ENCODE data around the gene OR2M4. TPM values are rescaled to one million over a fixed set of nuclear protein-coding genes. Genes with fewer than 3 reads are reported as not detected.
"Not testable (repeated sequence)": the region's sequence is repeated elsewhere in the genome, so short reads cannot be mapped to it uniquely, and the experiment has no call there.

OR2M4 gene, protein sequence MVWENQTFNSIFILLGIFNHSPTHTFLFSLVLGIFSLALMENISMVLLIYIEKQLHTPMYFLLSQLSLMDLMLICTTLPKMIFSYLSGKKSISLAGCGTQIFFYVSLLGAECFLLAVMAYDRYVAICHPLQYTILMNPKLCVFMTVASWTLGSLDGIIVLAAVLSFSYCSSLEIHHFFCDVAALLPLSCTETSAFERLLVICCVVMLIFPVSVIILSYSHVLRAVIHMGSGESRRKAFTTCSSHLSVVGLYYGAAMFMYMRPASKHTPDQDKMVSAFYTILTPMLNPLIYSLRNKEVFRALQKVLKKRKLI
- total RNA-seq, result not detected in 2 replicates

DNA sequence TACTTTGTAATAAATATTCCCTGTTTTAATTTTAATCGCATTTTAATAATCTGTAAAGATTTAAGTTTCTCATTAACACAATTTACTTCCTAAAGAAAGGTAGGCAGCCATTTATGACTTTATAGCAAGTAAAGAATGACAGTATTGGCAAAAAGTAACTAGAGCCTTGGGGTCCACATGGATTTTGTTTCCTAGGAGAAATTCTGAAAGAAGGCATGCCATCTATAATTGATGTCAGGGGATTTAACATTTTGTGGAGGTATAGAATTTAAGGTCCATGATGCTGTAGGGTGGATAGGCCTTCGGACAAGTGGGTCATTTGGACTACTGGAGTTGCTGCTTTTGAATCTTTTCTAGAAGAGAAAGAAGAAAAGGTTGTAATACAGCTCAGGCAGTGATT is at the start of gene OR2M4:
Gene OR2M4, plus strand, starts transcription at position 301 of the 400 bp plus-strand sequence. CDS start 7,512 bp downstream, outside the sequence.
- Mint-ChIP-seq H3K27me3 (ENCODE audit: insufficient read depth) (no peaks in the 10 kb centered on the region), H3K36me3 (ENCODE audit: low read depth) (no peaks in the 10 kb centered on the region), H3K4me1 (ENCODE audit: low read depth) (no peaks in the 10 kb centered on the region), H3K9me3 (no peaks in the 10 kb centered on the region), H3K27ac (no peak within 1 kb of the TSS), H3K4me3 (no peak within 1 kb of the TSS)
- no peak for DNase-seq (ENCODE audit: low spot score)
- intact Hi-C loops (cut with micrococcal nuclease), result no loop called here

DNA sequence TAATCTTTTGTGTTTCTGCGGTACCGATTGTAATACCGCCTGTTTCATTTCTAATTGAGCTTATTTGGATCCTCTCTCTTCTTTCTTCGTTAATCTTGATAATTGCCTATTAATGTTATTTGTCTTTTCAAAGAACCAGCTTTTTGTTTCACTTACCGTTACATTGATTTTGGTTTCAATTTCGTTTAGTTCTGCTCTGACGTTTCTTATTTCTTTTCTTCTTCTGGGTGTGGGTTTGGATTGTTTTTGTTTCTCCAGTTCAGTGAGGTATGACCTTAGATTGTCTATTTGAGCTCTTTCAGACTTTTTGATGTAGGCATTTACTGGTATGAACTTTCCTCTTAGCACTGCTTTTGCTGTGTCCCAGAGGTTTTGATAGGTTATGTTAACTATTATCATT is 47.2 kb upstream of the OR2M4 start:
- DNase-seq (ENCODE audit: low spot score), result no peak
- Mint-ChIP-seq H3K4me1 (ENCODE audit: low read depth) (no peaks in the 10 kb centered on the region), H3K27me3 (ENCODE audit: insufficient read depth) (no peaks in the 10 kb centered on the region), H3K36me3 (ENCODE audit: low read depth) (no peaks in the 10 kb centered on the region), H3K4me3 (no peak overlapping the region), H3K27ac (no peak overlapping the region), H3K9me3 (peaks cover 4% of the 10 kb centered on the region)
- intact Hi-C loops (cut with micrococcal nuclease), result no loop called here

- no peak for DNase-seq (ENCODE audit: low spot score)
- H3K4me3 Mint-ChIP-seq, result no peak overlapping the region
- H3K9me3 Mint-ChIP-seq, result peaks cover 9% of the 10 kb centered on the region
- no peaks in the 10 kb centered on the region for H3K4me1 Mint-ChIP-seq (ENCODE audit: low read depth)
- no peak overlapping the region for H3K27ac Mint-ChIP-seq
- intact Hi-C loops (cut with micrococcal nuclease), result no loop called here
- no peaks in the 10 kb centered on the region for H3K36me3 Mint-ChIP-seq (ENCODE audit: low read depth)
- H3K27me3 Mint-ChIP-seq (ENCODE audit: insufficient read depth), result no peaks in the 10 kb centered on the region
Measured at GRCh38 chr1:248187363-248187762, 43.9 kb upstream of the OR2M4 start.

GRCh38 chr1:248189026-248189425 is 42.2 kb upstream of the OR2M4 start:
- no peaks in the 10 kb centered on the region for H3K36me3 Mint-ChIP-seq (ENCODE audit: low read depth)
- DNase-seq (ENCODE audit: low spot score), result no peak
- peaks cover 11% of the 10 kb centered on the region for H3K9me3 Mint-ChIP-seq
- no peaks in the 10 kb centered on the region for H3K27me3 Mint-ChIP-seq (ENCODE audit: insufficient read depth)
- intact Hi-C loops (cut with micrococcal nuclease), result no loop called here
- no peak overlapping the region for H3K4me3 Mint-ChIP-seq
- no peaks in the 10 kb centered on the region for H3K4me1 Mint-ChIP-seq (ENCODE audit: low read depth)
- H3K27ac Mint-ChIP-seq, result no peak overlapping the region

DNA sequence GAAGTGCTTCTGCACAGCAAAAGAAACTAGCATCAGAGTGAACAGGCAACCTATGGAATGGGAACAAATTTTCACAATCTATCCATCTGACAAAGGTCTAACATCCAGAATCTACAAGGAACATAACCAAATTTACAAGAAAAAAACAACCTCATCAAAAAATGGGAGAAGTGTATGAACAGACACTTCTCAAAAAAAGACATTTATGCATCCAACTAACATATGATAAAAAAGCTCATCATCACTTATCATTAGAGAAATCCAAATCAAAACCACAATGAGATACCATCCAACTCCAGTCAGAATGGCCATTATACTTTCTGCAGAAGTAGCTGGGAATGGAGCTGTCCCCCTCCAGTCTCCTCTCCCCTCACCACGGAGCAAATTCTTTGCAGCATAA is 37.1 kb upstream of the OR2M4 start:
- intact Hi-C loops (cut with micrococcal nuclease), result no loop called here

GRCh38 chr1:248196965-248197364 is 34.3 kb upstream of the OR2M4 start, which contains the start of gene OR2M3:
Gene OR2M3 (plus strand): TSS chr1:248197265. CDS start chr1:248203068, 5,803 bp downstream.
- H3K4me3 Mint-ChIP-seq, result no peak within 1 kb of the TSS
- no peak within 1 kb of the TSS for H3K27ac Mint-ChIP-seq
- H3K4me1 Mint-ChIP-seq (ENCODE audit: low read depth), result no peaks in the 10 kb centered on the region
- H3K27me3 Mint-ChIP-seq (ENCODE audit: insufficient read depth), result no peaks in the 10 kb centered on the region
- intact Hi-C loops (cut with micrococcal nuclease), result no loop called here
- H3K36me3 Mint-ChIP-seq (ENCODE audit: low read depth), result no peaks in the 10 kb centered on the region
- H3K9me3 Mint-ChIP-seq, result peaks cover 7% of the 10 kb centered on the region
- no peak for DNase-seq (ENCODE audit: low spot score)

More for the DNA sequence above, 37.1 kb upstream of the OR2M4 start:
- Mint-ChIP-seq H3K9me3 (peaks cover 13% of the 10 kb centered on the region), H3K36me3 (ENCODE audit: low read depth) (no peaks in the 10 kb centered on the region), H3K27ac (no peak overlapping the region), H3K27me3 (ENCODE audit: insufficient read depth) (no peaks in the 10 kb centered on the region), H3K4me3 (no peak overlapping the region), H3K4me1 (ENCODE audit: low read depth) (no peaks in the 10 kb centered on the region)
- DNase-seq (ENCODE audit: low spot score), result no peak

- Mint-ChIP-seq H3K9me3 (no peaks in the 10 kb centered on the region), H3K36me3 (ENCODE audit: low read depth) (no peaks in the 10 kb centered on the region), H3K4me1 (ENCODE audit: low read depth) (no peaks in the 10 kb centered on the region), H3K27ac (no peak overlapping the region), H3K4me3 (no peak overlapping the region), H3K27me3 (ENCODE audit: insufficient read depth) (no peaks in the 10 kb centered on the region)
- intact Hi-C loops (cut with micrococcal nuclease), result no loop called here
- DNase-seq (ENCODE audit: low spot score), result no peak
Measured at GRCh38 chr1:248215880-248216279, 15.3 kb upstream of the OR2M4 start.

GRCh38 chr1:248225537-248225936 is 5.7 kb upstream of the OR2M4 start:
- Mint-ChIP-seq H3K27me3 (ENCODE audit: insufficient read depth) (no peaks in the 10 kb centered on the region), H3K36me3 (ENCODE audit: low read depth) (no peaks in the 10 kb centered on the region), H3K27ac (no peak overlapping the region), H3K4me3 (no peak overlapping the region), H3K9me3 (no peaks in the 10 kb centered on the region), H3K4me1 (ENCODE audit: low read depth) (no peaks in the 10 kb centered on the region)
- intact Hi-C loops (cut with micrococcal nuclease), result no loop called here
- no peak for DNase-seq (ENCODE audit: low spot score)

GRCh38 chr1:248229360-248229908 is 1.8 kb upstream of the OR2M4 start:
- Mint-ChIP-seq H3K9me3 (no peaks in the 10 kb centered on the region), H3K4me3 (no peak overlapping the region), H3K27me3 (ENCODE audit: insufficient read depth) (no peaks in the 10 kb centered on the region), H3K27ac (no peak overlapping the region), H3K4me1 (ENCODE audit: low read depth) (no peaks in the 10 kb centered on the region), H3K36me3 (ENCODE audit: low read depth) (no peaks in the 10 kb centered on the region)
- intact Hi-C loops (cut with micrococcal nuclease), result no loop called here
- no peak for DNase-seq (ENCODE audit: low spot score)

DNA sequence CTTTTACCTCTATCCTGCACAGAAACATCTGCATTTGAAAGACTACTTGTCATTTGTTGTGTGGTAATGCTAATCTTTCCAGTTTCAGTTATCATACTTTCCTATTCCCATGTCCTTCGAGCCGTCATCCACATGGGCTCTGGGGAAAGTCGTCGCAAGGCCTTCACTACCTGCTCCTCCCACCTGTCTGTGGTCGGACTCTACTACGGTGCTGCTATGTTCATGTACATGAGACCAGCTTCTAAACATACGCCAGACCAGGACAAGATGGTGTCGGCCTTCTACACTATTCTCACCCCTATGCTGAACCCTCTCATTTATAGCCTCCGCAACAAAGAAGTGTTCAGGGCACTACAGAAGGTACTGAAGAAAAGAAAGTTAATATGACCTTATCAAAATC is 8.3 kb downstream of the OR2M4 start:
- no peak overlapping the region for H3K4me3 Mint-ChIP-seq
- H3K27me3 Mint-ChIP-seq (ENCODE audit: insufficient read depth), result no peaks in the 10 kb centered on the region
- intact Hi-C loops (cut with micrococcal nuclease), result no loop called here
- no peaks in the 10 kb centered on the region for H3K36me3 Mint-ChIP-seq (ENCODE audit: low read depth)
- H3K27ac Mint-ChIP-seq, result no peak overlapping the region
- H3K4me1 Mint-ChIP-seq (ENCODE audit: low read depth), result peaks cover 7% of the 10 kb centered on the region
- H3K9me3 Mint-ChIP-seq, result no peaks in the 10 kb centered on the region
- DNase-seq (ENCODE audit: low spot score), result no peak

DNA sequence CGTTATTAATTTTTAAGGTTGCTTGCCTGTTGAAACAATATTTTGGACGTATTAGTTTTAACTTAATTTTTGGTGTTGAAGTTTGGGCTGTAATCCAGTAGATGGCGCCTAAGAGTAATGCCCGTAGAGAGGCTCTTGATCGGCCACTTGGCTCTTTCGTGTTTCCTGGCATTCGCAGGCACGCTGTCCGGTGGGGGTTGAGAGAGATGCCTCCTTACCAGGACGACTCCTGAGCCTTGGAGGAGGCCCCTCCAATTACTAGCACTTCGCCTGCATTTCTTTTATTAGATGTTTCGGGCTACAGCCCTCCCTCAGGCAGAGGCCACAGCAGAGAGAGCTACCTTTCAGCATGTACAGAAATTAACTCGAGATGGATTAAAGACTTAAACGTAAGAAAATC is 12.0 kb downstream of the OR2M4 start:
- intact Hi-C loops (cut with micrococcal nuclease), result loop anchor here (5.0 to 10.0 kb wide), 2 partner anchors 306 to 442 kb away; no protein-coding TSS in a partner anchor
- H3K27ac Mint-ChIP-seq, result no peak overlapping the region

DNA sequence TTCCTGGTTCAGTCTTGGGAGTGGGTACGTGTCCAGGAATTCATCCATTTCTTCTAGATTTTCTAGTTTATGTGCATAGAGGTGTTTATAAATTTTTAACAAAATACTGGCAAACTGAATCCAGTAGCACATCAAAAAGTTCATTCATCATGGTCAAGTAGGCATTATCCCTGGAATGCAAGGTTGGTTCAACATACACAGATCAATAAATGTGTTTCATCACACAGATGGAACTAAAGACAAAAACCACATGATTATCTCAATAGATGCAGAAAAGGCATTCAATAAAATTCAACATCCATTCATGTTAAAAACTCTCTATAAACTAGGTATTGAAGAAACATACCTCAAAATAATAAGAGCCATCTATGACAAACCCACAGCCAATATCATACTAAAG is 28.1 kb downstream of the OR2M4 start:
- H3K27me3 Mint-ChIP-seq (ENCODE audit: insufficient read depth); H3K4me3 Mint-ChIP-seq; H3K4me1 Mint-ChIP-seq (ENCODE audit: low read depth); H3K27ac Mint-ChIP-seq; H3K9me3 Mint-ChIP-seq; H3K36me3 Mint-ChIP-seq (ENCODE audit: low read depth); intact Hi-C loops (cut with micrococcal nuclease); DNase-seq (ENCODE audit: low spot score): not testable (repeated sequence)

More for the DNA sequence above, 12.0 kb downstream of the OR2M4 start:
- no peaks in the 10 kb centered on the region for H3K36me3 Mint-ChIP-seq (ENCODE audit: low read depth)
- H3K4me3 Mint-ChIP-seq, result no peak overlapping the region
- H3K4me1 Mint-ChIP-seq (ENCODE audit: low read depth), result peaks cover 7% of the 10 kb centered on the region
- no peaks in the 10 kb centered on the region for H3K27me3 Mint-ChIP-seq (ENCODE audit: insufficient read depth)
- H3K9me3 Mint-ChIP-seq, result no peaks in the 10 kb centered on the region
- DNase-seq (ENCODE audit: low spot score), result no peak

GRCh38 chr1:248268178-248268577 is 37.0 kb downstream of the OR2M4 start:
- DNase-seq (ENCODE audit: low spot score), result no peak
- Mint-ChIP-seq H3K9me3 (no peaks in the 10 kb centered on the region), H3K36me3 (ENCODE audit: low read depth) (no peaks in the 10 kb centered on the region)

More at GRCh38 chr1:248268178-248268577, 37.0 kb downstream of the OR2M4 start:
- no peaks in the 10 kb centered on the region for H3K27me3 Mint-ChIP-seq (ENCODE audit: insufficient read depth)
- H3K27ac Mint-ChIP-seq, result no peak overlapping the region
- no peak overlapping the region for H3K4me3 Mint-ChIP-seq
- H3K4me1 Mint-ChIP-seq (ENCODE audit: low read depth), result no peaks in the 10 kb centered on the region
- intact Hi-C loops (cut with micrococcal nuclease), result no loop called here

All from activated T-helper 1 cell treated with anti-CD3 and anti-CD28 coated beads, Interleukin-12 subunit alpha, Interleukin-12 subunit beta, Interleukin-2, Interleukin-4 antibody, amounts not matched to agents 30 ng/mL and 10 ng/mL and 1 ng/mL, durations not matched to agents 14 hours and 24 hours and 36 hours (primary cell).